Ovary (tissue), 9 donors: ENCODE results near the gene FBXW2. TPM values are rescaled to one million over a fixed set of nuclear protein-coding genes. Genes with fewer than 3 reads are reported as not detected.
A peak's percentile ranks its signal among the peaks of the same experiment; 100 is the strongest.

Source experiments
- DNase-seq, 5 donors: peaks; one replicate each; pipeline ENCODE4 v3.0.0-alpha.2; 2019 to 2020
- H3K27ac ChIP-seq, 2 donors: fragments of 200-600 bp; one replicate each; pipeline versions ENCODE4 v1.5.1 to v1.8.0; 2019 to 2022
- H3K27me3 ChIP-seq: fragments of 200-600 bp; one replicate; pipeline ENCODE4 v1.8.0; 2022
- H3K36me3 ChIP-seq: fragments of 200-600 bp; sonication (generic); one replicate; pipeline ENCODE4 v1.5.1; 2019
- H3K4me1 ChIP-seq: one replicate; pipeline ENCODE4 v1.8.1; 2013; ENCODE audit warnings: mild to moderate bottlenecking, moderate library complexity; ENCODE audit not compliant: insufficient read depth
- H3K4me3 ChIP-seq: fragments of 200-600 bp; sonication (generic); one replicate; pipeline ENCODE4 v1.5.1; 2017
- H3K9me3 ChIP-seq, 2 donors: fragments of 200-600 bp in 1 of 2; sonication (generic) in 1 of 2; one replicate each; pipeline versions ENCODE4 v1.5.1 to v1.8.1; 2013 to 2019; ENCODE audit warnings: mild to moderate bottlenecking in 1 of 2, moderate library complexity in 1 of 2
- EP300 ChIP-seq: sonication (generic); formaldehyde crosslinking; IDR thresholded peaks from one replicate; pipeline ENCODE4 v1.6.1; 2017; ENCODE audit warnings: antibody characterized with exemption
- POLR2A ChIP-seq: fragments of 450-650 bp; IDR thresholded peaks from one replicate; pipeline ENCODE4 v1.6.1; 2017; ENCODE audit warnings: antibody characterized with exemption, mild to moderate bottlenecking, moderate library complexity
- WGBS, 3 donors: extraction: QIAGEN DNeasy Blood & Tissue Kit in 1 of 3; methylation state at CpG; one replicate each; pipeline versions ENCODE4 v1.1.5 to v1.1.7; 2013 to 2017; 5-methylcytosine and 5-hydroxymethylcytosine counted together
- intact Hi-C, 4 donors: fragments of 100-400 bp; cut with DNase I; formaldehyde crosslinking; loops; one replicate each; pipeline versions ENCODE4 v1.11.0 to v1.15.1; 2022 to 2023
- polyA plus RNA-seq, 2 donors: library from polyadenylated mRNA; stranded (reverse); fragments of 200-250 nt in 1 of 2; fragments of 350-450 nt in 1 of 2; fragmentation: Illumina TruSeq in 1 of 2; extraction: RNeasy Lipid Tissue Mini Kit (QIAGEN cat#74804) in 1 of 2; gene quantifications; one replicate each; pipeline ENCODE4 v1.2.3, GENCODE V29; 2013 to 2014
- total RNA-seq, 7 donors: library from RNA; depleted of rRNA in 2 of 7; stranded (reverse); fragments of >200 nt in 2 of 7; fragmentation: NEBNext Ultra II Directional in 3 of 7; extraction: Animal tissue kit (Norgen Biotek cat#: 25700) in 3 of 7; gene quantifications; one replicate each; pipeline versions ENCODE4 v1.1.0 to v1.2.4, GENCODE V29; 2016 to 2023
- TF ChIP-seq, protein P1 (sequence below), 3 donors: fragments of 450-650 bp in 2 of 3; fragments of 200-600 bp in 1 of 3; IDR thresholded peaks; one replicate each; pipeline versions ENCODE4 v1.5.1 to v1.8.0; 2016 to 2022; ENCODE audit warnings: antibody characterized with exemption in 3 of 3, mild to moderate bottlenecking in 1 of 3
- donor health status: DM: no; HTN: no; CAD: no; lungs with moderate emphysema.
- donor health status: DM: no; HTN: no; CAD: no.
- donor health status: Bipolar disorder and iron deficiency.
- donor health status: DM: yes; HTN: yes; CAD: no.
- donor health status: DM: no; HTN: no; CAD: no.
- donor health status: DM: yes; HTN: yes; CAD: no.

The FBXW2 gene
- total and polyA plus RNA-seq, 9 donors, result 15.6 to 62.0 (median 43.4) TPM

DNA sequence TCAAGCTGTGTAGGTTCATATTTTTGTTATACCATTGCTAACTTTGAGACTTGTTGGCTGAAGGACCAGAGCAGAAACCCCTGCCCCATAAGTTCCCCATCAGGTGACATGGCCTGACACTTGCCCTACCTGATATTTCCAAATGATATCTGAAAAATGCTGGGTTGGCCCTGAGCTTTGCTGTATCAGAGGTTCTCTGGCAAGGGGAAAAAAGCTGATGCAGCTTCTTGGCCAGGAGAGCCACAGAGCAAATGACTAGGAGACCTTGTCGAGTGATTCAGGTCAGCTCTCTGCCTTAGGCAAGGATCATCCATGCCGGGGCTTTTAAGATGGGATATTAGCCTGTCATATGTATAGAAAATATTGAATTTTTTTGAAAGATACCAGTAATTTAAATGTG, 76.0 kb downstream of the FBXW2 start:
- DNase-seq, result no peak
- H3K9me3 ChIP-seq, result no peaks in the 10 kb centered on the region
- TF ChIP-seq EP300 (no peak), POLR2A (no peak)
- TF ChIP-seq, protein P1, sequence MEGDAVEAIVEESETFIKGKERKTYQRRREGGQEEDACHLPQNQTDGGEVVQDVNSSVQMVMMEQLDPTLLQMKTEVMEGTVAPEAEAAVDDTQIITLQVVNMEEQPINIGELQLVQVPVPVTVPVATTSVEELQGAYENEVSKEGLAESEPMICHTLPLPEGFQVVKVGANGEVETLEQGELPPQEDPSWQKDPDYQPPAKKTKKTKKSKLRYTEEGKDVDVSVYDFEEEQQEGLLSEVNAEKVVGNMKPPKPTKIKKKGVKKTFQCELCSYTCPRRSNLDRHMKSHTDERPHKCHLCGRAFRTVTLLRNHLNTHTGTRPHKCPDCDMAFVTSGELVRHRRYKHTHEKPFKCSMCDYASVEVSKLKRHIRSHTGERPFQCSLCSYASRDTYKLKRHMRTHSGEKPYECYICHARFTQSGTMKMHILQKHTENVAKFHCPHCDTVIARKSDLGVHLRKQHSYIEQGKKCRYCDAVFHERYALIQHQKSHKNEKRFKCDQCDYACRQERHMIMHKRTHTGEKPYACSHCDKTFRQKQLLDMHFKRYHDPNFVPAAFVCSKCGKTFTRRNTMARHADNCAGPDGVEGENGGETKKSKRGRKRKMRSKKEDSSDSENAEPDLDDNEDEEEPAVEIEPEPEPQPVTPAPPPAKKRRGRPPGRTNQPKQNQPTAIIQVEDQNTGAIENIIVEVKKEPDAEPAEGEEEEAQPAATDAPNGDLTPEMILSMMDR (IDR thresholded peaks at IDR 0.05), result no peak
- H3K36me3 ChIP-seq, result no peaks in the 10 kb centered on the region
- peaks cover 5% of the 10 kb centered on the region for H3K4me1 ChIP-seq
- H3K27me3 ChIP-seq, result no peaks in the 10 kb centered on the region
- intact Hi-C loops, result loop anchor here in 2 of 4 donors (10.0 kb wide), 1 partner anchor 92 kb away; no protein-coding TSS in a partner anchor
- no peak overlapping the region for H3K4me3 ChIP-seq
- WGBS, 3 donors, result 71 to 80% (median 76%) methylated on average over 2 of the region's 2 CpGs
- H3K27ac ChIP-seq, result no peak overlapping the region

- H3K27ac ChIP-seq, result no peak overlapping the region
- H3K27me3 ChIP-seq, result no peaks in the 10 kb centered on the region
- H3K4me3 ChIP-seq, result no peak overlapping the region
- no peaks in the 10 kb centered on the region for H3K9me3 ChIP-seq
- intact Hi-C loops, result loop anchor here in 2 of 4 donors (10.0 kb wide), 1 partner anchor 92 kb away; no protein-coding TSS in a partner anchor
- WGBS, 3 donors, result 78 to 80% (median 80%) methylated on average over 5 of the region's 5 CpGs
- no peaks in the 10 kb centered on the region for H3K36me3 ChIP-seq
- DNase-seq, result no peak
- peaks cover 5% of the 10 kb centered on the region for H3K4me1 ChIP-seq
- TF ChIP-seq, protein P1 (IDR thresholded peaks at IDR 0.05), result no peak
Observed at GRCh38 chr9:120716483-120716882, 76.7 kb downstream of the FBXW2 start.

DNA sequence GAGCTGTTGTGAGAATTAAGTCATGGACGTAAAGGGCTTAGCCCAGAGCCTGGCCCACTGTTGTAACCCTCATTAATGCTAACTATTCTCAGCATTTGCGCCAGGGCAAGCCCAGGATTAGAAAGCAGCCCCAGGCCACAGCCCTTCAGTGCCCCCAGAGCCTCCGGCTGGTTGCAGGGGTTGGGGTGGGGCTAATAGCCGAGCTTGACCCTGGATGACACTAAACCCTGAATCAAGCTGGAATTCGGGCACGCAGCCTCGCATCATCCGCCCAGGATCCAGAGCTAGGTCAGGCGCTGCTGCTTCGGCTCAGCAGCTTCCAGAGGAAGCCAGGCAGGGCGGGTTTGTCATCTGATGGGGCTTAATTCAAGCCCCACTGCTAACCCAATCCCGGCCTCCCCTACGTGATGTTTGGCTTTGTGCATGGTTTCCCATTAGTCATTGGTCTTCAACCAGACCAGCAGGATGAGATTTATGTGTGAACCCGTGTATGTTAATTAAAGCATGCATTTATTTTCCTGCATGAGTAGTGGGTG, 77.8 kb downstream of the FBXW2 start:
- WGBS, 3 donors, result 24 to 37% (median 29%) methylated on average over 14 of the region's 14 CpGs
- Histone ChIP-seq H3K4me1 (peaks cover 5% of the 10 kb centered on the region), H3K9me3 (no peaks in the 10 kb centered on the region), H3K27ac (peak overlapping the region; percentile 80 to 81), H3K4me3 (peak overlapping the region; percentile 78), H3K36me3 (no peaks in the 10 kb centered on the region), H3K27me3 (no peaks in the 10 kb centered on the region)
- TF ChIP-seq EP300 (no peak), POLR2A (no peak)
- TF ChIP-seq, protein P1 (IDR thresholded peaks at IDR 0.05), result no peak
- DNase-seq, result peak; percentile 58 to 75 (median 65)
- intact Hi-C loops, result loop anchor here in 2 of 4 donors (10.0 kb wide), 1 partner anchor 91 kb away; no protein-coding TSS in a partner anchor

GRCh38 chr9:120714846-120715388, 78.3 kb downstream of the FBXW2 start:
- peaks cover 5% of the 10 kb centered on the region for H3K4me1 ChIP-seq
- TF ChIP-seq, protein P1 (IDR thresholded peaks at IDR 0.05), result no peak
- TF ChIP-seq EP300 (no peak), POLR2A (no peak)
- intact Hi-C loops, result loop anchor here in 2 of 4 donors (10.0 kb wide), 1 partner anchor 90 kb away; no protein-coding TSS in a partner anchor
- no peaks in the 10 kb centered on the region for H3K9me3 ChIP-seq
- WGBS, 3 donors, result 6 to 13% (median 9%) methylated on average over 22 to 30 of the region's 30 CpGs
- peak in 3 of 5 donors; percentile 35 to 69 (median 41) for DNase-seq
- no peaks in the 10 kb centered on the region for H3K36me3 ChIP-seq
- H3K27ac ChIP-seq, result peak overlapping the region; percentile 80 to 81
- H3K4me3 ChIP-seq, result peak overlapping the region; percentile 78
- H3K27me3 ChIP-seq, result no peaks in the 10 kb centered on the region
